HG03342 (cell line): ENCODE measurements around the gene FRY.

Experiments
- ATAC-seq: cut with Tn5 transposase; IDR thresholded peaks from one replicate; pipeline ENCODE4 v1.9.1; 2021; ENCODE audit warnings: mild to moderate bottlenecking, moderate library complexity; ENCODE audit not compliant: unreplicated experiment

FRY gene

DNA sequence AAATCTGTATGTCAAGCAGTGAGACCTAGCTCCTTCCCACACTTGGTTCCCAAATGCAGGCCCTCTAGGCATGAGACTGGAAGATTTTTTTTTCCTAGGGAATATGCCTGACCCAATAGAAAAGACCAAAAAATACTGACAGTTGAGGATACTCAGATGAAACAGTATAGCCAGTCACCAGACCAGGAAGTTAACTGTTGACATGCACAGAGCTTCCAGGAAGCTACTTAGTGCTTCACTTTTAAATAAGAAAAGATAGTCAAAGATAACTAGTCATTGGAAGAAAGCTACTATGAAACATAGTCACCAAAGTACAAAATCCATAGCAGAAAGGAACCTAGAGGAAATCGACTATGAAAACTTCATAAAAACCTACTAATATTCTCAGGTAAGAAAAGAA, 316.1 kb downstream of the FRY start:
- ATAC-seq, result no peak
